ENCODE data around the gene ACTMAP. TPM values are rescaled to one million over a fixed set of nuclear protein-coding genes. Genes with fewer than 3 reads are reported as not detected.
A peak's percentile ranks its signal among the peaks of the same experiment; 100 is the strongest.

The ACTMAP gene
- total and polyA plus RNA-seq, 2 of the 8 experiments (the other 6 are each of a cell fraction or from before 2014, with no cell fraction given): 24.1 to 26.5 TPM

DNA sequence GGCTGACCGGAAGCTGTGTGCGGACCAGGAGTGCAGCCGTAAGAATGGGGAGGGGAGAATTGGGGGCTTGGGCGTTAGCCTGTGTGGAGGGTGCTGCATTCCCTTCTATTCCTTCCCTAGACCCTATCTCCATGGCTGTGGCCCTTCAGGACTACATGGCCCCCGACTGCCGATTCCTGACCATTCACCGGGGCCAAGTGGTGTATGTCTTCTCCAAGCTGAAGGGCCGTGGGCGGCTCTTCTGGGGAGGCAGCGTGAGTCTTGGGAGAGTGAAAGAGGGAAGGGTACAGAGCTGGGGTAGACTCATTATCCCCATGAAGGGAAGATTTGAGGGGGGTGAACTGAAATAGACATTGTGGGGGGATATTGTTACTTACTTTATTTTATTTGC, 25.4 kb upstream of the ACTMAP start:
- Histone ChIP-seq H2BK15ac (ENCODE audit: low read length) (peak overlapping the region; percentile 97; the same call in 1 of the 2 replicates), H3K79me1 (ENCODE audit: low read depth, low read length) (no peaks in the 10 kb centered on the region), H2BK20ac (ENCODE audit: low read length) (no peak overlapping the region), H4K20me1 (replicated peaks in 1 of 2; ENCODE audit: control insufficient read depth in 1 of 2, insufficient read depth in 2 of 2, low read length in 2 of 2) (no peaks in the 10 kb centered on the region), H3K27ac (ENCODE audit: low read depth, low read length) (no peak overlapping the region; the same call in 1 of the 2 replicates), H3K4me3 (ENCODE audit: extremely low read depth in 1 of 4, insufficient read depth in 2 of 4, low read depth in 3 of 4, low read length in 4 of 4) (no peak overlapping the region), H3K14ac (ENCODE audit: insufficient read length) (no peak overlapping the region), H3K9me3 (ENCODE audit: insufficient read depth in 2 of 2, low read depth in 1 of 2, low read length in 1 of 2) (no peaks in the 10 kb centered on the region), H2AFZ (ENCODE audit: low read length) (no peak overlapping the region), H3K4me2 (ENCODE audit: insufficient read depth in 1 of 2, low read depth in 2 of 2, low read length in 2 of 2) (no peak overlapping the region), H3K9ac (replicated peaks in 1 of 4; ENCODE audit: extremely low read depth in 1 of 4, low read depth in 3 of 4, low read length in 3 of 4) (no peak overlapping the region), H2AK5ac (ENCODE audit: low read depth, low read length) (peak overlapping the region; percentile 86; the same call in 1 of the 2 replicates), H4K91ac (replicated peaks; ENCODE audit: insufficient read length, low read length) (no peak overlapping the region), H3K79me2 (ENCODE audit: control insufficient read depth in 1 of 2, insufficient read depth in 2 of 2, low read length in 2 of 2) (no peaks in the 10 kb centered on the region), H3K4ac (replicated peaks; ENCODE audit: insufficient read length, low read depth, low read length) (no peak overlapping the region), H3K23ac (ENCODE audit: insufficient read length) (no peak overlapping the region), H3K27me3 (replicated peaks in 1 of 4; ENCODE audit: control insufficient read depth in 3 of 4, extremely low read depth in 1 of 4, insufficient read depth in 3 of 4, low read length in 3 of 4) (no peaks in the 10 kb centered on the region), H4K8ac (ENCODE audit: extremely low read depth, insufficient read depth, low read length) (no peak overlapping the region), H2BK120ac (replicated peaks; ENCODE audit: low read depth, low read length) (no peak overlapping the region), H4K5ac (ENCODE audit: insufficient read length, low read depth, low read length) (no peak overlapping the region), H2BK5ac (ENCODE audit: low read depth, low read length) (no peak overlapping the region), H3K18ac (ENCODE audit: extremely low read depth, low read length) (no peak overlapping the region), H3K23me2 (ENCODE audit: low read depth, low read length) (peaks cover 8% of the 10 kb centered on the region; the same call in 1 of the 2 replicates), H2BK12ac (ENCODE audit: low read depth, low read length) (peak overlapping the region; percentile 75; the same call in 1 of the 2 replicates), H3K56ac (replicated peaks; ENCODE audit: insufficient read length, low read depth, low read length) (no peak overlapping the region), H3K4me1 (replicated peaks in 1 of 4; ENCODE audit: control insufficient read depth in 3 of 4, insufficient read depth in 4 of 4, low read length in 3 of 4) (peaks cover 0 to 14% (median 6%) of the 10 kb centered on the region in 4 experiments; a peak in 6 of 7 replicates), H3K36me3 (ENCODE audit: control insufficient read depth in 2 of 4, insufficient read depth in 4 of 4, low read length in 3 of 4) (no peaks in the 10 kb centered on the region)
- no peak for FAIRE-seq
- ChIA-PET POLR2A (ENCODE audit: partially characterized antibody) (interaction anchor here (0.9 to 17.9 kb wide), 5 partner anchors 8 to 85 kb away, joined by 3 to 399 read pairs (median 40); partner anchors contain the start of genes ACTMAP, EGLN2, NUMBL and SNRPA), CTCF (ENCODE audit: partially characterized antibody) (interaction anchor here (1.0 to 3.9 kb wide), 3 partner anchors 22 to 73 kb away, joined by 4 to 29 read pairs (median 5); partner anchors contain the start of gene EGLN2)
- no peak for DNase-seq (ENCODE audit: low read depth in 1 of 2, low spot score in 2 of 2)
- 91% methylated on average over 10 of the region's 10 CpGs; no CpG with 5 or more reads in 1 of the 2 experiments for WGBS, 2 experiments (ENCODE audit: extremely low coverage in 1 of 2, insufficient coverage in 1 of 2, insufficient read length in 1 of 2, insufficient replicate concordance in 2 of 2, low coverage in 1 of 2, low lambda C conversion rate in 2 of 2, missing lambda C conversion rate in 1 of 2)
- TF ChIP-seq FOSL1 (IDR thresholded peaks at IDR 0.05; ENCODE audit: insufficient read depth, low read depth, low read length): no peak
- TF ChIP-seq TEAD4 (IDR thresholded peaks at IDR 0.05; ENCODE audit: low read depth, low read length): no peak
- TF ChIP-seq GABPA (IDR thresholded peaks at IDR 0.05; ENCODE audit: borderline replicate concordance, insufficient read depth, low read length): no peak

All from H1 (cell line).